H1 (cell line): ENCODE measurements around the gene OPRD1. TPM values are rescaled to one million over a fixed set of nuclear protein-coding genes. Genes with fewer than 3 reads are reported as not detected.

Experiments used
- RXRA ChIP-seq: IDR thresholded peaks from 2 replicates; pipeline ENCODE4 v1.6.1; 2011; ENCODE audit warnings: low read depth, mild to moderate bottlenecking, low read length, moderate library complexity; ENCODE audit not compliant: insufficient read depth
- SUZ12 ChIP-seq: fragments of 200-600 bp; sonication (generic); IDR thresholded peaks from 2 replicates; pipeline ENCODE4 v1.6.1; 2012; ENCODE audit warnings: mild to moderate bottlenecking, inconsistent platforms, low read length, moderate library complexity, mixed read lengths
- polyA plus RNA-seq, 7 experiments: library from polyadenylated mRNA; depleted of rRNA in 3 of 7; stranded (reverse) in 5 of 7; unstranded in 2 of 7; fragments of >200 nt in 5 of 7; fragments of 200-250 nt in 2 of 7; gene quantifications; 1 replicate in 5 of 7; 2 replicates in 1 of 7; 4 replicates in 1 of 7; pipeline versions ENCODE4 v1.2.1 to v1.2.3, GENCODE V29; 2011 to 2013; ENCODE audit warnings: missing spikeins in 2 of 7, mixed read lengths in 2 of 7
- total RNA-seq: library from RNA; stranded (reverse); fragmentation: NEBNext Ultra II Directional; extraction: Animal tissue kit (Norgen Biotek cat#: 25700); gene quantifications from 2 replicates; pipeline ENCODE4 v1.2.1, GENCODE V29; 2021
- TF ChIP-seq, protein P1 (sequence below), 3 experiments: IDR thresholded peaks; 1 replicate in 2 of 3; 2 replicates in 1 of 3; pipeline versions ENCODE4 v1.5.1 to v1.6.1; 2011; ENCODE audit warnings: low read length in 3 of 3, mild to moderate bottlenecking in 3 of 3, inconsistent platforms in 2 of 3, low read depth in 1 of 3, moderate library complexity in 1 of 3; ENCODE audit not compliant: insufficient read depth in 1 of 3; ENCODE audit errors: control extremely low read depth in 1 of 3

The OPRD1 gene
- total and polyA plus RNA-seq, 2 of the 8 experiments (the other 6 are each of a cell fraction or from before 2014, with no cell fraction given): 2.6 to 3.7 TPM

DNA sequence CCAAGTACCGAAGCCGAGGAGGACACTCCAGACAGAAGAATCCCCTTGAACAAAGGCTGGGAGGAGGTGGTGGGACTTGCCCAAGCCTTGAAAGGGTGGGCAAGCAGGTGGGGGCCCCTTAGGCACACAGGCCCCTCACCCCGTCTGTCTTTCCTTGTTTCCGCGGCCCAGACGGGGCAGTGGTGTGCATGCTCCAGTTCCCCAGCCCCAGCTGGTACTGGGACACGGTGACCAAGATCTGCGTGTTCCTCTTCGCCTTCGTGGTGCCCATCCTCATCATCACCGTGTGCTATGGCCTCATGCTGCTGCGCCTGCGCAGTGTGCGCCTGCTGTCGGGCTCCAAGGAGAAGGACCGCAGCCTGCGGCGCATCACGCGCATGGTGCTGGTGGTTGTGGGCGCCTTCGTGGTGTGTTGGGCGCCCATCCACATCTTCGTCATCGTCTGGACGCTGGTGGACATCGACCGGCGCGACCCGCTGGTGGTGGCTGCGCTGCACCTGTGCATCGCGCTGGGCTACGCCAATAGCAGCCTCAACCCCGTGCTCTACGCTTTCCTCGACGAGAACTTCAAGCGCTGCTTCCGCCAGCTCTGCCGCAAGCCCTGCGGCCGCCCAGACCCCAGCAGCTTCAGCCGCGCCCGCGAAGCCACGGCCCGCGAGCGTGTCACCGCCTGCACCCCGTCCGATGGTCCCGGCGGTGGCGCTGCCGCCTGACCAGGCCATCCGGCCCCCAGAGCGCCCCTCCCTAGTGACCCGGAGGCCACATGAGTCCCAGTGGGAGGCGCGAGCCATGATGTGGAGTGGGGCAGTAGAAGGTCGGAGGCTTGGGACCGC is 50.8 kb downstream of the OPRD1 start (continued):
- TF ChIP-seq, protein P1, sequence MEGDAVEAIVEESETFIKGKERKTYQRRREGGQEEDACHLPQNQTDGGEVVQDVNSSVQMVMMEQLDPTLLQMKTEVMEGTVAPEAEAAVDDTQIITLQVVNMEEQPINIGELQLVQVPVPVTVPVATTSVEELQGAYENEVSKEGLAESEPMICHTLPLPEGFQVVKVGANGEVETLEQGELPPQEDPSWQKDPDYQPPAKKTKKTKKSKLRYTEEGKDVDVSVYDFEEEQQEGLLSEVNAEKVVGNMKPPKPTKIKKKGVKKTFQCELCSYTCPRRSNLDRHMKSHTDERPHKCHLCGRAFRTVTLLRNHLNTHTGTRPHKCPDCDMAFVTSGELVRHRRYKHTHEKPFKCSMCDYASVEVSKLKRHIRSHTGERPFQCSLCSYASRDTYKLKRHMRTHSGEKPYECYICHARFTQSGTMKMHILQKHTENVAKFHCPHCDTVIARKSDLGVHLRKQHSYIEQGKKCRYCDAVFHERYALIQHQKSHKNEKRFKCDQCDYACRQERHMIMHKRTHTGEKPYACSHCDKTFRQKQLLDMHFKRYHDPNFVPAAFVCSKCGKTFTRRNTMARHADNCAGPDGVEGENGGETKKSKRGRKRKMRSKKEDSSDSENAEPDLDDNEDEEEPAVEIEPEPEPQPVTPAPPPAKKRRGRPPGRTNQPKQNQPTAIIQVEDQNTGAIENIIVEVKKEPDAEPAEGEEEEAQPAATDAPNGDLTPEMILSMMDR (IDR thresholded peaks at IDR 0.05; ENCODE audit: control extremely low read depth in 1 of 3, insufficient read depth in 1 of 3, low read depth in 1 of 3, low read length in 3 of 3): no peak
- TF ChIP-seq SUZ12: no peak
- no peak for TF ChIP-seq RXRA
- TF ChIP-seq, all 59 proteins: peak for 0
